Naive thymus-derived CD8-positive, alpha-beta T cell (primary cell): ENCODE data around the gene LAPTM5. TPM values are rescaled to one million over a fixed set of nuclear protein-coding genes. Genes with fewer than 3 reads are reported as not detected.

ENCODE experiments used
- ATAC-seq, 2 donors: fragments of 150-1000 bp; cut with Tn5 transposase in 1 of 2; sonication (Bioruptor Pico), chemical (Tn5 transposase) in 1 of 2; 1 replicate in 1 of 2; 2 replicates in 1 of 2; pipeline ENCODE4 v1.10.0; 2021; ENCODE audit warnings: mild to moderate bottlenecking in 2 of 2, moderate library complexity in 2 of 2
- POLR2A ChIA-PET: fragments of 350-600 bp; sonication (Branson Sonifier 250); formaldehyde crosslinking; loops from one replicate; lab custom pipeline; 2021; ENCODE audit warnings: antibody characterized with exemption; lab: Charles Lee
- DNase-seq, 10 donors: peaks; one replicate each; pipeline versions ENCODE4 v3.0.0 to v3.0.0-alpha.2; 2020 to 2022
- H3K27ac Mint-ChIP-seq, 10 donors: one replicate each; pipeline ENCODE4 v1.8.0; 2020 to 2022; ENCODE audit warnings: mild to moderate bottlenecking in 10 of 10, mixed read lengths in 10 of 10, moderate library complexity in 4 of 10, inconsistent platforms in 1 of 10
- H3K27me3 Mint-ChIP-seq, 5 donors: one replicate each; pipeline ENCODE4 v1.8.0; 2021 to 2022; ENCODE audit warnings: mixed read lengths in 5 of 5
- H3K36me3 Mint-ChIP-seq, 3 donors: one replicate each; pipeline ENCODE4 v1.8.0; 2020 to 2022; ENCODE audit warnings: mixed read lengths in 3 of 3, mild to moderate bottlenecking in 2 of 3, inconsistent platforms in 1 of 3
- H3K4me1 Mint-ChIP-seq, 4 donors: one replicate each; pipeline ENCODE4 v1.8.0; 2021 to 2022; ENCODE audit warnings: mixed read lengths in 4 of 4
- H3K4me3 Mint-ChIP-seq, 10 donors: one replicate each; pipeline ENCODE4 v1.8.0; 2020 to 2022; ENCODE audit warnings: mild to moderate bottlenecking in 10 of 10, mixed read lengths in 10 of 10, moderate library complexity in 6 of 10, inconsistent platforms in 1 of 10
- H3K9me3 Mint-ChIP-seq, 9 donors: one replicate each; pipeline ENCODE4 v1.8.0; 2020 to 2022; ENCODE audit warnings: mixed read lengths in 9 of 9, mild to moderate bottlenecking in 3 of 9, inconsistent platforms in 1 of 9, moderate library complexity in 1 of 9
- polyA plus RNA-seq, 3 donors: library from polyadenylated mRNA; unstranded; fragments of 300-500 nt; fragmentation: Illumina TruSeq; gene quantifications; one replicate each; pipeline ENCODE4 v1.2.3, GENCODE V29; 2021
- total RNA-seq, 8 experiments: library from RNA in 2 of 8; stranded (reverse) in 2 of 8; gene quantifications; one replicate each; pipeline ENCODE4 v1.2.3 and lab custom pipeline; 2021 to 2026

LAPTM5 gene
- total and polyA plus RNA-seq, 5 experiments from 2014 or later: 534 to 602 (median 565) TPM

DNA sequence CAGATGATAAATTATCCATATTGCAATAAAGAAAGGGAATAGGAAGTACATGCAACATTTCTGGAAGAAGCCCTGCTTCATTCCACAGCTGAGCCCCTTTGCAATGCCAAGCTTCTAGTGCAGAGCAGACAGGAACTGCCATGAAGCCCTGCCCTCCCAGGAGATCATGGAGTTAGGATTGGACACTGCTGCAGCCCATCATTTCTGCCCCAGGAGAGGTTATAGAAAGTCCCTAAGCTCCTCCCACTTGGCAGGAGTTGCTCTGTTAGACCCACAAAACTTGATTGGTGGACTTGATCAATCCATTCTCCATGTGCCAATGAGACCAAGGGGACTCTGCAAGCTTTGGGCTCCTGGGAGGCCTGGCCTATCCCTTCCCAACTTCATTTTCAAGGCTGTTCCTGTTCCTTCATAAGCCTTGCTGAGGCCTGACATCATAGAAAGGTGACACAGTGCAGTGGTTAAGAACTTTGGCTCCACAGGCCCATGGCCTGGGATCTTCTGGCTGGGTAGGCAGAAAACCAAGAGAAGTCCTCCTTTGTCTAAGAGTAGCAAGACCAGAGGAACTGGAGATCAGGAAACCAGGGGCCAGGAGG is 1.3 kb upstream of the LAPTM5 start:
- H3K27me3 Mint-ChIP-seq: no peaks in the 10 kb centered on the region
- POLR2A ChIA-PET: interaction anchor here (1.5 to 30.9 kb wide), 4 partner anchors 19 to 1577 kb away, joined by 4 to 1432 read pairs (median 14); partner anchors contain the start of genes LAPTM5, MATN1 and SRSF4
- ATAC-seq: no peak

DNA sequence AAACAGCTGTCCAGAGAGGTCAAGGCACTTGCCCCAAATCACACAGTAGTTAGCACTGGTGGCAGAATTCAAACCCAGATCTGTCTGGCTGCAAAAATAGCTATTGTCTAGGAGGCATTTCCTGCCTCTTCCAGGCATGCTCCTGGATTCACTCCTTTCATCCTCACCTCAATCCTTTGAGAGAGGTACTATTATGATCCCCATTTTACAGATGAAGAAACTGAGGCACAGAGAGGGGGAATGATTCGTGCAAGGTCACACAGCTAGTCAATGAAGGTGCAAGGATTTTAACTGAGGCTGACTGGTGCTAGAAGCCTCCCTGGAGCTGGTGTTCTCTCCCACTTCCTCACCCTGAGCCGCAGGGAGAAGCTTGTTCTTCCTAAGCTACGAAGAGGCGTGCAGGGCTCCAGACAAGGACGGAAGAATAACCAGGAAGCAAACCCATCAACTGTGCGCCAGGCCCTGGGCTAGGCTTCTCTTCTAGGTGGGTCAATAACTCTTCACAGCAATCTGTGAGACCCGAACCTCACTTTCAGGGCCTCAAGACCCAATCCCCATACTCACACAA is 631 bp upstream of the LAPTM5 start:
- Mint-ChIP-seq H3K9me3 (no peaks in the 10 kb centered on the region), H3K4me1 (peaks cover 59 to 94% (median 83%) of the 10 kb centered on the region in 4 donors), H3K4me3 (peak overlapping the region; percentile 92 to 100 (median 98)), H3K36me3 (peaks cover 0 to 10% (median 5%) of the 10 kb centered on the region in 3 donors), H3K27me3 (no peaks in the 10 kb centered on the region), H3K27ac (peak overlapping the region; percentile 90 to 99 (median 99))
- ATAC-seq (no peak), DNase-seq (no peak)
- POLR2A ChIA-PET: interaction anchor here (1.5 to 41.4 kb wide), 5 partner anchors 3 to 1576 kb away, joined by 4 to 1432 read pairs (median 24); partner anchors contain the start of genes LAPTM5, MATN1 and SRSF4

More for the DNA sequence above, 1.3 kb upstream of the LAPTM5 start:
- Mint-ChIP-seq H3K9me3 (no peaks in the 10 kb centered on the region), H3K36me3 (peaks cover 0 to 5% (median 4%) of the 10 kb centered on the region in 3 donors), H3K4me3 (peak overlapping the region; percentile 92 to 100 (median 98)), H3K27ac (peak overlapping the region; percentile 90 to 99 (median 99)), H3K4me1 (peaks cover 53 to 93% (median 82%) of the 10 kb centered on the region in 4 donors)
- DNase-seq: no peak

- POLR2A ChIA-PET: interaction anchor here (0.6 to 41.4 kb wide), 6 partner anchors 1 to 1564 kb away, joined by 3 to 1432 read pairs (median 14); partner anchors contain the start of genes LAPTM5 and MATN1
- ATAC-seq (peak; percentile 51 to 64), DNase-seq (peak; percentile 39 to 82 (median 69))
- H3K36me3 Mint-ChIP-seq: peaks cover 0 to 16% (median 5%) of the 10 kb centered on the region in 3 donors
- peak overlapping the region; percentile 92 to 100 (median 98) for H3K4me3 Mint-ChIP-seq
- H3K27me3 Mint-ChIP-seq: no peaks in the 10 kb centered on the region
- peaks cover 55 to 94% (median 83%) of the 10 kb centered on the region in 4 donors for H3K4me1 Mint-ChIP-seq
- H3K9me3 Mint-ChIP-seq: no peaks in the 10 kb centered on the region
- H3K27ac Mint-ChIP-seq: peak overlapping the region; percentile 90 to 99 (median 99)
Measured at GRCh38 chr1:30756545-30757351, 826 bp downstream of the LAPTM5 start.

- Mint-ChIP-seq H3K27ac (peak overlapping the region; percentile 90 to 99 (median 99)), H3K9me3 (no peaks in the 10 kb centered on the region), H3K27me3 (no peaks in the 10 kb centered on the region), H3K36me3 (peaks cover 0 to 16% (median 5%) of the 10 kb centered on the region in 3 donors), H3K4me3 (peak overlapping the region; percentile 92 to 100 (median 98)), H3K4me1 (peaks cover 51 to 94% (median 83%) of the 10 kb centered on the region in 4 donors)
- peak; percentile 2 to 19 for ATAC-seq
- DNase-seq: peak in 1 of 10 donors; percentile 33
- POLR2A ChIA-PET: interaction anchor here (0.6 to 41.4 kb wide), 4 partner anchors 1 to 1564 kb away, joined by 4 to 1432 read pairs (median 718); partner anchors contain the start of genes LAPTM5 and MATN1
Measured at GRCh38 chr1:30756206-30756544, 1.4 kb downstream of the LAPTM5 start.

- Mint-ChIP-seq H3K36me3 (peaks cover 0 to 16% (median 5%) of the 10 kb centered on the region in 3 donors), H3K4me1 (peaks cover 47 to 94% (median 83%) of the 10 kb centered on the region in 4 donors), H3K4me3 (peak overlapping the region; percentile 92 to 100 (median 98)), H3K27me3 (no peaks in the 10 kb centered on the region), H3K9me3 (no peaks in the 10 kb centered on the region), H3K27ac (peak overlapping the region; percentile 90 to 99 (median 99))
- ATAC-seq (no peak), DNase-seq (no peak)
- POLR2A ChIA-PET: interaction anchor here (30.9 to 41.4 kb wide), 2 partner anchors 0 to 18 kb away, joined by 1432 read pairs; partner anchors contain the start of genes LAPTM5 and MATN1
Measured at GRCh38 chr1:30755746-30756145, 1.8 kb downstream of the LAPTM5 start.

- H3K27me3 Mint-ChIP-seq: no peaks in the 10 kb centered on the region
- ATAC-seq (no peak), DNase-seq (no peak)
- POLR2A ChIA-PET: interaction anchor here (0.9 to 41.4 kb wide), 3 partner anchors 0 to 25 kb away, joined by 3 to 1432 read pairs (median 1432); partner anchors contain the start of genes LAPTM5 and MATN1
- peaks cover 46 to 94% (median 83%) of the 10 kb centered on the region in 4 donors for H3K4me1 Mint-ChIP-seq
- no peaks in the 10 kb centered on the region for H3K9me3 Mint-ChIP-seq
- H3K4me3 Mint-ChIP-seq: peak overlapping the region; percentile 92 to 100 (median 98)
- peak overlapping the region; percentile 90 to 99 (median 99) for H3K27ac Mint-ChIP-seq
- peaks cover 0 to 16% (median 5%) of the 10 kb centered on the region in 3 donors for H3K36me3 Mint-ChIP-seq
Measured at GRCh38 chr1:30755334-30755733, 2.2 kb downstream of the LAPTM5 start.

- Mint-ChIP-seq H3K27ac (peak overlapping the region; percentile 90 to 99 (median 99)), H3K9me3 (no peaks in the 10 kb centered on the region), H3K27me3 (no peaks in the 10 kb centered on the region), H3K4me1 (peaks cover 45 to 94% (median 83%) of the 10 kb centered on the region in 4 donors), H3K36me3 (peaks cover 0 to 18% (median 9%) of the 10 kb centered on the region in 3 donors), H3K4me3 (peak overlapping the region; percentile 92 to 100 (median 98))
- POLR2A ChIA-PET: interaction anchor here (0.9 to 41.4 kb wide), 5 partner anchors 1 to 1574 kb away, joined by 3 to 1432 read pairs (median 7); partner anchors contain the start of genes LAPTM5 and MATN1
- DNase-seq: peak in 1 of 10 donors; percentile 51
- ATAC-seq: no peak
Measured at GRCh38 chr1:30754684-30755171, 2.8 kb downstream of the LAPTM5 start.

- peak overlapping the region; percentile 90 to 99 (median 99) for H3K27ac Mint-ChIP-seq
- H3K4me1 Mint-ChIP-seq: peaks cover 48 to 94% (median 83%) of the 10 kb centered on the region in 4 donors
- DNase-seq (peak in 3 of 10 donors; percentile 55 to 69 (median 67)), ATAC-seq (peak; percentile 18 to 24)
- POLR2A ChIA-PET: interaction anchor here (1.3 to 41.4 kb wide), 4 partner anchors 2 to 1573 kb away, joined by 3 to 1432 read pairs (median 720); partner anchors contain the start of genes LAPTM5 and MATN1
- H3K9me3 Mint-ChIP-seq: no peaks in the 10 kb centered on the region
- H3K4me3 Mint-ChIP-seq: peak overlapping the region; percentile 92 to 100 (median 98)
- peaks cover 0 to 28% (median 9%) of the 10 kb centered on the region in 3 donors for H3K36me3 Mint-ChIP-seq
- H3K27me3 Mint-ChIP-seq: no peaks in the 10 kb centered on the region
Measured at GRCh38 chr1:30753660-30754123, 3.9 kb downstream of the LAPTM5 start.

- ATAC-seq (no peak), DNase-seq (no peak)
- Mint-ChIP-seq H3K4me3 (peak overlapping the region; percentile 92 to 100 (median 98)), H3K27me3 (no peaks in the 10 kb centered on the region), H3K27ac (peak overlapping the region; percentile 90 to 99 (median 99)), H3K36me3 (peaks cover 0 to 33% (median 9%) of the 10 kb centered on the region in 3 donors), H3K9me3 (no peaks in the 10 kb centered on the region), H3K4me1 (peaks cover 47 to 94% (median 83%) of the 10 kb centered on the region in 4 donors)
- POLR2A ChIA-PET: interaction anchor here (2.2 to 41.4 kb wide), 3 partner anchors 2 to 25 kb away, joined by 7 to 1432 read pairs (median 1432); partner anchors contain the start of genes LAPTM5 and MATN1
Measured at GRCh38 chr1:30753118-30753517, 4.5 kb downstream of the LAPTM5 start.

- no peaks in the 10 kb centered on the region for H3K9me3 Mint-ChIP-seq
- peak overlapping the region; percentile 92 to 100 (median 98) for H3K4me3 Mint-ChIP-seq
- POLR2A ChIA-PET: interaction anchor here (2.2 to 41.4 kb wide), 3 partner anchors 3 to 26 kb away, joined by 7 to 1432 read pairs (median 1432); partner anchors contain the start of genes LAPTM5 and MATN1
- H3K27me3 Mint-ChIP-seq: no peaks in the 10 kb centered on the region
- H3K27ac Mint-ChIP-seq: peak overlapping the region; percentile 90 to 99 (median 99)
- ATAC-seq (no peak), DNase-seq (no peak)
- peaks cover 0 to 37% (median 9%) of the 10 kb centered on the region in 3 donors for H3K36me3 Mint-ChIP-seq
- H3K4me1 Mint-ChIP-seq: peaks cover 49 to 94% (median 84%) of the 10 kb centered on the region in 4 donors
Measured at GRCh38 chr1:30752651-30752908, 5.0 kb downstream of the LAPTM5 start.
